Measurements from ENCODE around the gene SLC35E2B.
"Not testable (repeated sequence)": the region's sequence is repeated elsewhere in the genome, so short reads cannot be mapped to it uniquely, and the experiment has no call there.

Gene SLC35E2B

GRCh38 chr1:1692714-1693647 is at the start of gene SLC35E2B:
TSS of gene SLC35E2B (minus strand) at chr1:1692795. CDS start at chr1:1676699, 16,096 bp downstream.
- DNase-seq = peak; percentile 44

- not testable (repeated sequence) for DNase-seq
These were observed 48.4 kb upstream of the SLC35E2B start for GRCh38 chr1:1741013-1741412.

GRCh38 chr1:1738799-1739337 is 46.3 kb upstream of the SLC35E2B start:
- not testable (repeated sequence) for DNase-seq

GRCh38 chr1:1737675-1738590 is 45.3 kb upstream of the SLC35E2B start:
- not testable (repeated sequence) for DNase-seq

- no peak for DNase-seq
These were observed 39.8 kb upstream of the SLC35E2B start for GRCh38 chr1:1732381-1732780.

- no peak for DNase-seq
These were observed 38.3 kb upstream of the SLC35E2B start for GRCh38 chr1:1730870-1731269.

GRCh38 chr1:1730230-1730629 is 37.6 kb upstream of the SLC35E2B start:
- not testable (repeated sequence) for DNase-seq

GRCh38 chr1:1729116-1729816 is 36.7 kb upstream of the SLC35E2B start:
- not testable (repeated sequence) for DNase-seq

GRCh38 chr1:1728308-1729005 is 35.9 kb upstream of the SLC35E2B start:
- DNase-seq = not testable (repeated sequence)

- DNase-seq = not testable (repeated sequence)
These were observed 34.6 kb upstream of the SLC35E2B start for GRCh38 chr1:1727131-1727651.

GRCh38 chr1:1726088-1726487 is 33.5 kb upstream of the SLC35E2B start:
- DNase-seq = not testable (repeated sequence)

GRCh38 chr1:1724035-1724864 is 31.7 kb upstream of the SLC35E2B start, which contains the start of gene CDK11A:
TSS of gene CDK11A (minus strand) at chr1:1724357. CDS start at chr1:1722818, 1,539 bp downstream.
- peak; percentile 70 for DNase-seq

- DNase-seq = no peak
These were observed 28.6 kb upstream of the SLC35E2B start for GRCh38 chr1:1721201-1721600.

- not testable (repeated sequence) for DNase-seq
These were observed 22.7 kb upstream of the SLC35E2B start for GRCh38 chr1:1715109-1715883.

GRCh38 chr1:1707897-1708296 is 15.3 kb upstream of the SLC35E2B start:
- not testable (repeated sequence) for DNase-seq

GRCh38 chr1:1707241-1707640 is 14.6 kb upstream of the SLC35E2B start:
- not testable (repeated sequence) for DNase-seq

- not testable (repeated sequence) for DNase-seq
These were observed 13.0 kb upstream of the SLC35E2B start for GRCh38 chr1:1705623-1706022.

GRCh38 chr1:1704284-1704957 is 11.8 kb upstream of the SLC35E2B start:
- DNase-seq = not testable (repeated sequence)

GRCh38 chr1:1703796-1704195 is 11.2 kb upstream of the SLC35E2B start:
- DNase-seq = no peak
